GM18861 (cell line): ENCODE data around the gene TNKS1BP1.
A peak's percentile ranks its signal among the peaks of the same experiment; 100 is the strongest.

Source experiments
- ATAC-seq: cut with Tn5 transposase; IDR thresholded peaks from one replicate; pipeline ENCODE4 v1.9.1; 2021; ENCODE audit not compliant: unreplicated experiment

TNKS1BP1 gene

DNA sequence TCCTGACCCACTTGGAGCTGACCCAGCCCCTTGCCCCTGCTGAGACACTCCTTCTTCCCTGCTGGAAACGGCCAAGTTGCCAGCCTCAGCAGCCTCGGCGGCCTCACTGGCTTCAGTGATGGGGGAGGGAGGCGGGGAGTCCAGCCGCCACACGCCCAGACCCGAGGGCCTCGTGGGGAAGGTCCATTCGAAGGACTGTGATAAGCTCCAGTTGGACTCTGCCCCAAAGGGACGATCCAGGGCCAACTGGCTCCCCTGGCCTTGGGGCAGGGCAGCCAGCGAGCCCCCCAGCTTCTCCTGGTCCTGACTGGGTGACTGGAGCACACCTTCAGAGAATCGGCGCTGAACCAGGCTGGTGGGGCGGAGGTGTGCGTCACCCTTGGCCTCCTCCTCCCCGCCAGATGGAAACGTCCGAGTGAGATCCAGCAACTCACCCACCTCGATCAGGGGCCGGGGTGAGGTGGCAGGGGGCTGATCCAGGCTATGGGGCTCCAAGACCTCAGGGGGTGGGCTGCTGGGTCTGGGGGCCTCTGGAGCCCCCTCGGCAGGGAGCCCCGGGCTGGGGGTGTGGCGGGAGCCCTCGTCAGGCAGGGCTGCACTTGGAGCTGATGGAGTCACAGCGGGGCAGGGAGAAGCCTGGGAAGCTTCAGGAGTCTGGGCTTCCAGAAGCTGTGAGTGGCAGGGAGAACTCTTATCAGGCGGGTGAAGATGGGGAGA lies 11.5 kb downstream of the TNKS1BP1 start:
- ATAC-seq, result no peak

DNA sequence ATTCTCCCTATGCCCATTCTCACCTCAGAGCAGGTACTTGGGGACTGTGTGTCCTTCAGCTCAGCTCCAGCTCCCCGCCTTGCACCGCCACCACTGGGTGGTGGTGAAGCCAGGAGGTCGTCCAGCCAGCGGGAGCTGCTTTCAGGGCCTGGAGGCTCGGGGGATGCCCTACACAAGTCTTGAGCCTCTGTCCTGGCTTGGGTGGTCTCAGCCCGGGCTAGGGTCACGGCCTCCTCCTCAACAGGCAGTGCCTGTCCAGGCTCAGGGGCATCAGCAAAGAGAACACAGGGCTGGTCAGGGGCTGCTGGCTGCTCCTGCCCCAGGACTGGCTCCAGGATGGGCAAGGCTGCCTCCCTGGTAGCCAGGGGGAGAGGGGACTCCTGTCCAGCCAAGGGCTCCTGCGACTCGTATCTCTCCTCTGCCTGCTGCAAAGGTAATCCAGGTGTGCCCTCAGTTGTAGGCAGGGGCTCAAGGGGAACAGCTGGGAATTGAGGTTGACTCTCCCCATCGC lies 12.2 kb downstream of the TNKS1BP1 start:
- ATAC-seq, result no peak

DNA sequence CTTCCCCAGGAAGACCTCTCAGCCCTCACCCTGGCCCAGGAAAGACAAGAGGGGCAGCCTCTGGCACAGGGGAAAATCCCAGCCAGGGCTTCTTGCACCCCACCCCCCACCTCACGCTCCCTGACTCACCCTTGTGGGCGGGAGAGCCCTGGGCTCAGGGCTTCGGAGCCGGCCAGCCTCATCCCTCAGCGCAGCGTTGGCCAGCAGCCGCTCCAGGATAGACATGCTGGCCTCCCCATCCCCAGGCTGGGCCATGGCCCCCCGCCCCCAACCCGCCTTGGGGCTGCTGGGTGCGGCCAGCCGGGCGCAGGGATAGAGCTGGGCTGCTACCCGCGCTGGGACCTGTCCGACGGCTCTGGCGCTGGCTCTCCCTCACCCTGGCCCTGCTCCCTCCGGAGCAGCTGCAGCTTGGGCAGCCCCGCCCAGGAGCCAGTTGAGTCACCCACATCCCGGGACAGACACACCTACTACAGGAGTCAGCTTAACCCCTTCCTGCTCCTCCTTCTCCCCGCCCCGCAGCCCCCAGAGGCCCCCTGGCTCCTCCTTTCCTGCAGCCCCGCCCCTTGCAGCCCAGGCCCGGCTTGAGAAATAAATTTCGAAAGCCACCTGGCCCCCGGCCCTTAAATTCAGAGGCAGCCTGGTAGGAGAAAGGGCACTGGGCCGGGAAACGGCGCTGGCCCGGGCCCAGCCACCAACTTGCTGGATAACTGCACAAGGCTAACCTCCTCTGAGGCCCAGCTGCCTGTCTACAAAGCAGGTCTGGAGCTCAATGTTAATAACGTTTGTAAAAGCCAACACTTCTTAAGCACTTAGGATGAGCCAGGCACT lies 13.4 kb downstream of the TNKS1BP1 start:
- peak; percentile 89 for ATAC-seq

DNA sequence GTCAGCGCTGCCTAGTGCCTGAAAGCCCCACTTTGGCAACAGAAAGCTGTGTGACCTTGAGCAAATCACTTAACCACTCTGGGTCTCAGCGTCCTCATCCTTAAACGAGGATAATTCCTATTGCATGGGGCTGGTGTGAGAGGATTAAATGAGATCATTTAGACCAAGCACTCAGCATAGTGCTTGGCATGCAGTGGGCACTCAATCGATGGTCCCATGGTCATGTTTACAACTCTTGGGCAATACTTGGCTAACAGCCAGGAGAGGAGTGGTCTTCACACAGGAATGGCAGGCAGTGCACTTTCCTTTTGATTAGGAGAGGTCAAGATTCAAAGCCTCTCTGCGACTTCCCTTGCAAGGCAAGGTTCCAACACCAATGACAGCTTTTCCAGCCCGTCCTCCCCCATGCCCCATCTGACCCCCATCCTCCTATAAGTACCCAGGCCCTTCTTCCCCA lies 14.1 kb downstream of the TNKS1BP1 start:
- ATAC-seq, result no peak

GRCh38 chr11:57310091-57310490 lies 14.7 kb downstream of the TNKS1BP1 start:
- ATAC-seq, result no peak

GRCh38 chr11:57309106-57310059 lies 15.4 kb downstream of the TNKS1BP1 start:
- ATAC-seq, result no peak

DNA sequence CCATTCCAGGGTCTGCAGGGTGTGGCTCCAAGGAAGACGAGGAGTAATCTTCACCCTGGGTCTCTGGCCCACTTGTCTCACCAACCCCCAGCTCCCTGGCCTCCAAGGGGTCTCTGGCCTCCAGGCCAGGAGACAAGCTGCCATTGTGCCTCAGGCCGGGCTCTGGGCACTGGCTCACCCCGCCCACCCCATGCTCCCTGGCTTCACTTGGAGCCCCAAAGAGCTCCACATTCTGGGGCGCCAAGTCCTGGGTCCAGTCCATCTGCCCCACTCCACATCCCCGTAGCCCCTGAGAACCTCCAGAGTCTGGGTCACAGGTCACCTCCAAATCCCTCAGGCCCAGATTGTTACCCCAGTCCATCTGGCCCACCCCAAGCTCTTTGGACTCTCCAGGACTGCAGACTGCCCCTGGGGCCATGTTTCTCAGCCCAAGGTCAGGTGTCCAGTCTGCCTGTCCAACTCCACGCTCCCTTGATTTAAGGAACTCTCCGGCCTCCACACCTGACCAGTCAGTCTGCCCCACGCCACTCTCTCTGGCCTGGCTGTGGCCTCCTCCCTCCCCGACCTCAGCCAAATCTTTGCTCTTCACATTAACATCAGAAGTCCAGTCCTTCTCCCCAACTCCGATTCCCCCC lies 16.2 kb downstream of the TNKS1BP1 start:
- no peak for ATAC-seq

- no peak for ATAC-seq
Measured at GRCh38 chr11:57307666-57308270, 17.0 kb downstream of the TNKS1BP1 start.

GRCh38 chr11:57306940-57307565 lies 17.7 kb downstream of the TNKS1BP1 start:
- ATAC-seq, result no peak

DNA sequence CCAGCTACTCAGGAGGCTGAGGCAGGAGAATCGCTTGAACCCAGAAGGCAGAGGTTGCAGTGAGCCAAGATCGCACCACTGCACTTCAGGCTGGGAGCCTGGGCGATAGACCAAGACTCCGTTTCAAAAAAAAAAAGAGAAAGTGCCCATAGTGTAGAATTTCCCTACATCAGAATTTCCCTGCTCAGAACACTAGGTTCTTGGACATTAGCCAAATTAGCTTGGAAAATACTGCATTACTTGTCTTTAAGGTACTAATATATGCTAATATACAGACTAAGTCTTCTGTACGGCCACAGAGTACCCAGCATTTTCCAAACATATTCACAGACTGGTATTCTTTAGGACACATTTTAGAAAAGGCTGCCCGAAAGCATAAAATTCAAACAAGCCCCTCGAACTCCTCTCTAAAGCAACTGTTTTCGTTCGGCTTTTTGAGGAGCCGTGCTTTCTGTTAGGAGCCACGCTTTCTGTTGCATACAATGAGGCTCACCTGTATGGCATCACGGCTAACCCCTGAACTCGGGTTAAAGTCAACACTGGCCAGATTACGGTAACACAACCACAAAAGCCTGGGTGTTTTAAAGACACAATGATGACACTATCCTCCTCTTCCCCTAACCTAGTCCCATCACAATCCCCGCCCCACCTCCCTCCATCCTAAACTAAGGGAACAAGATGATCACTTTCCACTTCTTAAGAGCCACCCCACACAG lies 18.4 kb downstream of the TNKS1BP1 start:
- ATAC-seq, result no peak

DNA sequence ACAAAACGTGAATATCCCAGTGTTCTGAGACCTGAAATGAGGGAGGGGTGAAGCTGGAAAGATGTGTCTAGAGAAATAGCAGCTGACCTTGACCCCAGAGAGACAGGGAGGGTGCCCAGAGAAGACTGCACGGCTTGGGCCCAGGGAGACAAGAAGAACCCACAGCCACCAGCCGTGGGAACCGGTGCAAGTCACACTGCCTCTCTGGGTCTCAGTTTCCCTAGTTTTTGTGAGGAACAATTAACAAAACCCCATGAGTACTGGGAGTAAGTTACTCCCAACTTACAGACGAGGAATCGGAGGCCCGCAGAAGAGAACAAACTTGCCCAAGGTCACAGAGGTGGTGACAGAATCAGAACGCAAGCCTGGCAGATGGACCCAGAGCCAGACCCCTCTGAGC lies 19.2 kb downstream of the TNKS1BP1 start:
- ATAC-seq, result no peak

GRCh38 chr11:57303990-57304579 lies 20.7 kb downstream of the TNKS1BP1 start:
- no peak for ATAC-seq

DNA sequence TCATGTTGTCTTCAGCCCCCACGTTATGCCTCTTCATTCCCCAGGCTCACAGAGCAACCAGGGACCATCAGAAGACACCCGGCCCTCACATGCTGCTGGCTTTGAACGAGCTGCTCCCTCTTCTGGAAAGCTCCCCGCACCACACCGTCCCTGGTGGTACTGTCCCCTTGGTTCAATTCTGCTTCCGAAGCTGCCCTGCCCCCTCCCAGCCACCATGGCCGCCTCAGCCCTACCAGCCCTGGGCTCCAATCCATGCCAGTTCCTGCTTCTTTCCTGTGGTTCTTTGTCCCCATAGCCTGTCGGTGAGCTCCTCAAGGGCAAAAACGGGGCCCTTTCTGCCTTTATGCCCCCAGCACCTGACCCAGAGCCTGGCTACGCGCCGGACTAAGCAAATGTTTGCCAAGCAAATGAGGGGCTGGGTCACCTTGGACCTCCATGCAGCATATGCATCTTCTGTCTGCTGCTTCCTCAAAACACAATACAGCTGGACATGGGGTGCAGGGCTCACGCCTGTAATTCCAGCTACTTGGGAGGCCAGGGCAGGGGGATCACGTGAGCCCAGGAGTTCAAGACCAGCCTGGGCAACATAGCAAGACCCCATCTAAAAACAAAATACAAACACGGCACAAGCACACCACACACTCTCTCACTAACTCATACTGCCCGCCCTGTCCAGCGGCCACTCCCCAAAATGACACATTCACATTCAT lies 21.3 kb downstream of the TNKS1BP1 start:
- no peak for ATAC-seq

DNA sequence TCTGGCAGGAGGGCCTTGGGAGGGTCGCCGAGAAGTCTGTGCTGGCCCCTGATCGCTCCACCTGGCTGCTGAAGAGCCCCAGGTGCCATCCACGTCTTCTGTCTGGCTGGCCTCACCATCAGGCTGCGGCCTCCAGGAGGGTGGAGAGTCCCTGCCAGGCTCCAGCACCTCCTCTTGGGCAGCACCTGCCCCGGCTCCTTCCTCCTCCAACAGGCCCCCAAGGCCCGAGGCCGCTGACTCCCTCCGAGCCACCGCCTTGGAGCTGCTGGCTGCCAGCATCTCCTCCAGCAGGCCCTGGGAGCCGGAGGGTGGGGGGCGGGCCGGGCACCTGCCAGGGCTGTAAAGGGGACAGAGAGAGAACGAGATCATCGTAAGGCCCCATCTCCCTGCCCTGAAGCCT lies 22.3 kb downstream of the TNKS1BP1 start:
- no peak for ATAC-seq

DNA sequence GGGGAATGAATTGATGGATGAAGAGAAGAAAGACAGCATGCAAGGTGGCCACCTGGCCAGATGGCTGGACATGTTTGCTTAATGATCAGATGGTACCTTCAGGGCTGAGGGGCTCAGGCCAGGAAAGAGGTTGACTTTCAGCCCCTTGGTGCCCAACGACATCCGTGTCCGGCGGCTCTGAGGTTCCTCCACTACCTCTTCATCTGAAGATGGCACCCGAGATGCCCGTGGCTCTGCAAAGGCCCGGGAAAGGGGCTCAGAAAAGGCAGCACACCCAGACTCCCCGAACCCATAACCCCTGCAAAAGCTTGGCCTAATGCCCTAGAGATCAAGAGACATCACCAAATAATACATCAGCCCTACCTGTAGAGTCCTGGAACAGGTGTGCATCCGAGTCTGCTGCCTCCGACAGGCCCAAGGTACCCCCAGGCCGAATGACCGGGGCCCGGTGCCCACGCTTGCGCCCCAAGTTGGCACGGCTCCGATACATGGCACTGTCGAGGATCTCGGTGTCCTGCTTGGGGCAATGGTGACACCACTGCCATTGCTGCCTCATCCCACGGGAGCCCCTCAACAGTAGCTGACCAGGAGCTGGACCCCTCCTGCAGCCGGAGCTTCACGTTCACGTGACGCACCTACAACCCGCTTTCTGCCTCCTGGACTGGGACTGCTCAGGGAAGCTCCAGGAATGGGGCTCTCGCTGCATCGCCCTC lies 22.9 kb downstream of the TNKS1BP1 start:
- no peak for ATAC-seq

DNA sequence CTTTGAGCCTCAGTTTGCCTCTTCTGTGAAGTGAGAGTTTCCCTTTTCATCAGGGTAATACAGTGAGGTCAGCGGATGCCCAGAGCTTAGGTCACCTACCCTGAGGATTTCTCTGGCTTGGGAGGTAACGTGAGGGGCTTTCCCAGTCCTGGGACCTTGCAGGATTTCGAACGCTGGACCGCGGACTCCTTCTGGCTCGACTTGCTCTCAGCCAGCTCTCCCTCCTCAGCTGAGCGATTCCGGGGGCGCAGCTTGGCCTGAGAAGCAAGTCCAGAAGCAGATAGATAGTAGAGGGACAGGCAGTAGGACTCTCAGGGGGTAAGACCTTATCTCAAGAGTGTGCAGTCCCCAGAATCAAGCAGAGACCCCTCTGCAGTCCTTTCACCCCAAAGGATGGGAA lies 24.0 kb downstream of the TNKS1BP1 start:
- no peak for ATAC-seq

DNA sequence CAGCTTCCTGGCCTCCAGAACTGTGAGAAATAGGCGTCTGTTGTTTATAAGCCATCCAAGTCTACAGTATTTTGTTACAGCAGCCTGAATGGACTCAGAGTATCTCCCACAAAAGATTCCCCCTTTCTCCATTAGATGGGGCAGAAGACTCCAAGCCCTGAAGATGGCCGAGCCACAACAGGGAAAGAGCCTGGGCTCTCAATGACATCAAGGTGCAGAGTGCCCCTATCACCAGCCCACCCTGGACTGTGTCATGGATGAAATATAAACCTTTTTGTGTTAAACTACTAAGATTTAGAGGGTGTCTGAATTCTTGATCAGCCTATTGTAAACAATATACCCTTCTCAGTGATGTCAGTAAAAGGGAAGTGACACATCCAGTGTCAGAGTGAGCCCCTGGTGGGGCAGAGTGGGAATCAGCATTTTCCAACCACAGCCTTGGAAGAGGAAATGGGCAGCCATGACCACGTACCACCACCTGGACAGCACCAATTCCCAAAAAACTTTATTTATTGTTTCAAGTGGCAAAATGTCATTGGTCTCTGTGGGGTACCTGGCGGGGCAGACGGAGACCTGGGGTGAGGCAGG lies 25.5 kb downstream of the TNKS1BP1 start:
- ATAC-seq, result no peak
